GM18505 (cell line): ENCODE measurements around the gene ACOX2.

Experiments
- ATAC-seq: cut with Tn5 transposase; IDR thresholded peaks from one replicate; pipeline ENCODE4 v1.9.1; 2021; ENCODE audit not compliant: unreplicated experiment
- POLR2A ChIP-seq: IDR thresholded peaks from 4 replicates; pipeline ENCODE4 v1.6.1; 2011; ENCODE audit warnings: borderline replicate concordance; ENCODE audit not compliant: insufficient read depth, insufficient read length; ENCODE audit errors: extremely low read depth

The ACOX2 gene

GRCh38 chr3:58521336-58521670, 15.7 kb downstream of the ACOX2 start:
- TF ChIP-seq POLR2A: no peak
- ATAC-seq: no peak

- TF ChIP-seq POLR2A: no peak
- no peak for ATAC-seq
These were observed 16.3 kb downstream of the ACOX2 start for GRCh38 chr3:58520403-58521335.

- no peak for ATAC-seq
- no peak for TF ChIP-seq POLR2A
These were observed 17.2 kb downstream of the ACOX2 start for GRCh38 chr3:58519668-58520402.

GRCh38 chr3:58518291-58518789, 18.6 kb downstream of the ACOX2 start:
- no peak for ATAC-seq
- no peak for TF ChIP-seq POLR2A

GRCh38 chr3:58514405-58514804, 22.6 kb downstream of the ACOX2 start:
- TF ChIP-seq POLR2A: no peak
- no peak for ATAC-seq

- no peak for TF ChIP-seq POLR2A
- ATAC-seq: no peak
These were observed 28.6 kb downstream of the ACOX2 start for GRCh38 chr3:58508437-58508836.

GRCh38 chr3:58507356-58508078, 29.5 kb downstream of the ACOX2 start:
- ATAC-seq: no peak
- no peak for TF ChIP-seq POLR2A

- no peak for TF ChIP-seq POLR2A
- ATAC-seq: no peak
These were observed 34.1 kb downstream of the ACOX2 start for GRCh38 chr3:58502872-58503271.

GRCh38 chr3:58497097-58497496, 39.9 kb downstream of the ACOX2 start:
- no peak for TF ChIP-seq POLR2A
- ATAC-seq: no peak

- TF ChIP-seq POLR2A: no peak
- no peak for ATAC-seq
These were observed 40.7 kb downstream of the ACOX2 start for GRCh38 chr3:58496206-58496857.

- TF ChIP-seq POLR2A: no peak
- no peak for ATAC-seq
These were observed 41.9 kb downstream of the ACOX2 start for GRCh38 chr3:58495101-58495500.

GRCh38 chr3:58494107-58494506, 42.9 kb downstream of the ACOX2 start:
- TF ChIP-seq POLR2A: no peak
- ATAC-seq: no peak

- no peak for ATAC-seq
These were observed 44.5 kb downstream of the ACOX2 start for GRCh38 chr3:58492494-58492905.

More at GRCh38 chr3:58492494-58492905, 44.5 kb downstream of the ACOX2 start:
- no peak for TF ChIP-seq POLR2A
